Measurements from ENCODE around the gene AP3S1.
"Not testable (repeated sequence)": the region's sequence is repeated elsewhere in the genome, so short reads cannot be mapped to it uniquely, and the experiment has no call there.

AP3S1 gene

DNA sequence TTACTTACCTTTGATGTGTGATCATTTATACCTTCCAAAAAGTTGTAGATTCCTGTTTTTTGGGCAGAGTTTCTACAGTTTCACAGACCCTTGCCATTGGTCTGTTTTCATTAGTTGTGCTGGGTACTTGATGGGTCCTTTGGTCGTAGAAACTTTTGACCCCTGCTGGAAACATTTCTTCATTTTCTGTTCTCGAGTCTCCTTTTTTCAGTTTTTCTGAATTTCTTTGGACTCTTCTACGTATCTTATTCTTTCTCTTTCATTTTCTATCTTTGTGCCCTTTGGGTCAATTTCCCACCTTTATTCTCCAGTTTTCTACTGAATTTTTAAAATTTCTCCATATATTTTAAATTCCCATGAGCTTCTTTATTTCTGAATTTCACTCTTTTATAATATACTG lies 16.7 kb downstream of the AP3S1 start:
- H3K4me3 ChIP-seq (replicated peaks; ENCODE audit: low read depth, low read length), result no peak overlapping the region
- no peak for TF ChIP-seq CTCF (IDR thresholded peaks at IDR 0.05; ENCODE audit: low read length, missing control alignments)
- DNase-seq (ENCODE audit: low read depth), result no peak

DNA sequence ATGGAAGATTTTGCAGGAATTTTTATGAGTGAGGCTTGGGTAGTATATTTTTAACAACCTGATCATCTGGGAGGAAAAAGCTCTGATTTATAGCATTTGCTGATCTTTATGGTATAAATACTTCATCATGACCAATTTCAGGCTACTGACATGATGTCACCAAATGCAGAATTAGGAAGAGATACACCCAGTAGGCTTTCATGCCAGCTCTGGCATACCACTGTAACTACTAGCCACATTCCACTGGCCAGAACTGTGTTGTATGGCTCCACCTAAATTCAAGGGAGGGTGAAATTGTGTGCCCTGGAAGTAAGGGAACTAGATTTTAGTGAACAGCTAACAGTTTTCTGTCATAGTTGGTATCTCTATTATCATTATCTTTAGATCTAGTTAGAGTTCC lies 17.6 kb downstream of the AP3S1 start:
- no peak for TF ChIP-seq CTCF (IDR thresholded peaks at IDR 0.05; ENCODE audit: low read length, missing control alignments)
- H3K4me3 ChIP-seq (replicated peaks; ENCODE audit: low read depth, low read length), result no peak overlapping the region
- no peak for DNase-seq (ENCODE audit: low read depth)

- TF ChIP-seq CTCF (IDR thresholded peaks at IDR 0.05; ENCODE audit: low read length, missing control alignments), result no peak
- DNase-seq (ENCODE audit: low read depth), result no peak
- no peak overlapping the region for H3K4me3 ChIP-seq (replicated peaks; ENCODE audit: low read depth, low read length)
Measured at GRCh38 chr5:115869256-115869795, 27.6 kb downstream of the AP3S1 start.

GRCh38 chr5:115872447-115872846 lies 30.7 kb downstream of the AP3S1 start:
- no peak for DNase-seq (ENCODE audit: low read depth)
- TF ChIP-seq CTCF (IDR thresholded peaks at IDR 0.05; ENCODE audit: low read length, missing control alignments), result no peak
- H3K4me3 ChIP-seq (replicated peaks; ENCODE audit: low read depth, low read length), result no peak overlapping the region

- H3K4me3 ChIP-seq (replicated peaks; ENCODE audit: low read depth, low read length), result no peak overlapping the region
- DNase-seq (ENCODE audit: low read depth), result no peak
- no peak for TF ChIP-seq CTCF (IDR thresholded peaks at IDR 0.05; ENCODE audit: low read length, missing control alignments)
Measured at GRCh38 chr5:115873392-115873791, 31.7 kb downstream of the AP3S1 start.

GRCh38 chr5:115875447-115875846 lies 33.7 kb downstream of the AP3S1 start:
- H3K4me3 ChIP-seq (replicated peaks; ENCODE audit: low read depth, low read length), result no peak overlapping the region
- DNase-seq (ENCODE audit: low read depth), result peak; percentile 7
- peak; percentile 14 for TF ChIP-seq CTCF (IDR thresholded peaks at IDR 0.05; ENCODE audit: low read length, missing control alignments)

DNA sequence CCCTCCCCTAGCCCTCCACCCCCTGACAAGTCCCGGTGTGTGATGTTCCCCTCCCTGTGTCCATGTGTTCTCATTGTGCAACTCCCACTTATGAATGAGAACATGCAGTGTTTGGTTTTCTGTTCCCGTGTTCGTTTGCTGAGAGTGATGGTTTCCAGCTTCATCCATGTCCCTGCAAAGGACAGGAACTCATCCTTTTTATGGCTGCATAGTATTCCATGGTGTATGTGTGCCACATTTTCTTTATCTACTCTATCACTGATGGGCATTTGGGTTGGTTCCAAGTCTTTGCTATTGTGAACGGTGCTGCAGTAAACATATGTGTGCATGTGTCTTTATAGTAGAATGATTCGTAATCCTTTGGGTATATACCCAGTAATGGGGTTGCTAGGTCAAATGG lies 35.6 kb downstream of the AP3S1 start:
- DNase-seq (ENCODE audit: low read depth); H3K4me3 ChIP-seq (replicated peaks; ENCODE audit: low read depth, low read length): not testable (repeated sequence)

DNA sequence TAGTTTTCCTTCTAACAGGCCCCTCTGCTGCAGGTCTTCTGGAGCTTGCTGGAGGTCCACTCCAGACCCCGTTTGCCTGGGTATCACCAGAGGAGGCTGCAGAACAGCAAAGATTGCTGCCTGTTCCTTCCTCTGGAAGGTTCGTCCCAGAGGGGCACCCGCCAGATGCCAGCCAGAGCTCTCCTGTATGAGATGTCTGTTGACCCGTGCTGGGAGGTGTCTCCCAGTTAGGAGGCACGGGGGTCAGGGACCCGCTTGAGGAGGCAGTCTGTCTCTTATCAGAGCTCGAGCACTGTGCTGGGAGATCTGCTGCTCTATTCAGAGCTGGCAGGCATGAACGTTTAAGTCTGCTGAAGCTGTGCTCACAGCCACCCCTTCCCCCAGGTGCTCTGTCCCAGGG lies 40.7 kb downstream of the AP3S1 start:
- not testable (repeated sequence) for DNase-seq (ENCODE audit: low read depth); H3K4me3 ChIP-seq (replicated peaks; ENCODE audit: low read depth, low read length)

All from fibroblast of pulmonary artery (primary cell).